Measurements from ENCODE around the gene ALMS1. TPM values are rescaled to one million over a fixed set of nuclear protein-coding genes. Genes with fewer than 3 reads are reported as not detected.

The ALMS1 gene
- total and polyA plus RNA-seq, 2 of the 8 experiments (the other 6 are each of a cell fraction or from before 2014, with no cell fraction given), result 21.8 to 45.6 TPM

GRCh38 chr2:73614997-73615396 is 229.4 kb downstream of the ALMS1 start:
- Histone ChIP-seq H3K79me2 (ENCODE audit: control insufficient read depth in 1 of 2, insufficient read depth in 2 of 2, low read length in 2 of 2) (no peaks in the 10 kb centered on the region), H3K23ac (ENCODE audit: insufficient read length) (no peak overlapping the region), H3K27ac (ENCODE audit: low read depth, low read length) (no peak overlapping the region), H2AFZ (ENCODE audit: low read length) (no peak overlapping the region), H2BK20ac (ENCODE audit: low read length) (no peak overlapping the region), H2BK15ac (ENCODE audit: low read length) (no peak overlapping the region), H2BK5ac (ENCODE audit: low read depth, low read length) (no peak overlapping the region), H2AK5ac (ENCODE audit: low read depth, low read length) (no peak overlapping the region), H3K14ac (ENCODE audit: insufficient read length) (no peak overlapping the region), H4K8ac (ENCODE audit: extremely low read depth, insufficient read depth, low read length) (no peak overlapping the region), H4K20me1 (replicated peaks in 1 of 2; ENCODE audit: control insufficient read depth in 1 of 2, insufficient read depth in 2 of 2, low read length in 2 of 2) (peaks cover 0 to 2% of the 10 kb centered on the region in 2 experiments), H3K36me3 (ENCODE audit: control insufficient read depth in 2 of 4, insufficient read depth in 4 of 4, low read length in 3 of 4) (no peaks in the 10 kb centered on the region; a peak in 1 of 8 replicates), H2BK12ac (ENCODE audit: low read depth, low read length) (no peak overlapping the region), H3K4me2 (ENCODE audit: insufficient read depth in 1 of 2, low read depth in 2 of 2, low read length in 2 of 2) (no peak overlapping the region), H2BK120ac (replicated peaks; ENCODE audit: low read depth, low read length) (no peak overlapping the region), H3K9ac (replicated peaks in 1 of 4; ENCODE audit: extremely low read depth in 1 of 4, low read depth in 3 of 4, low read length in 3 of 4) (no peak overlapping the region), H4K5ac (ENCODE audit: insufficient read length, low read depth, low read length) (no peak overlapping the region), H3K23me2 (ENCODE audit: low read depth, low read length) (no peaks in the 10 kb centered on the region), H3K18ac (ENCODE audit: extremely low read depth, low read length) (no peak overlapping the region), H3K9me3 (ENCODE audit: insufficient read depth in 2 of 2, low read depth in 1 of 2, low read length in 1 of 2) (no peaks in the 10 kb centered on the region), H3K4me3 (ENCODE audit: extremely low read depth in 1 of 4, insufficient read depth in 2 of 4, low read depth in 3 of 4, low read length in 4 of 4) (no peak overlapping the region), H3K56ac (replicated peaks; ENCODE audit: insufficient read length, low read depth, low read length) (no peak overlapping the region), H4K91ac (replicated peaks; ENCODE audit: insufficient read length, low read length) (no peak overlapping the region), H3K4me1 (replicated peaks in 1 of 4; ENCODE audit: control insufficient read depth in 3 of 4, insufficient read depth in 4 of 4, low read length in 3 of 4) (no peaks in the 10 kb centered on the region), H3K79me1 (ENCODE audit: low read depth, low read length) (no peaks in the 10 kb centered on the region), H3K27me3 (replicated peaks in 1 of 4; ENCODE audit: control insufficient read depth in 3 of 4, extremely low read depth in 1 of 4, insufficient read depth in 3 of 4, low read length in 3 of 4) (no peaks in the 10 kb centered on the region), H3K4ac (replicated peaks; ENCODE audit: insufficient read length, low read depth, low read length) (no peak overlapping the region)
- CTCF ChIA-PET (ENCODE audit: partially characterized antibody), result interaction anchor here (1.5 kb wide), 1 partner anchor 16 kb away, joined by 7 read pairs; no protein-coding TSS in a partner anchor
- FAIRE-seq (no peak), DNase-seq (ENCODE audit: low read depth in 1 of 2, low spot score in 2 of 2) (no peak)
- TF ChIP-seq TBP (IDR thresholded peaks at IDR 0.05; ENCODE audit: low read depth, low read length) (no peak), CTBP2 (IDR thresholded peaks at IDR 0.05; ENCODE audit: borderline replicate concordance, insufficient read depth, insufficient read length, low read length) (no peak), CHD1 (IDR thresholded peaks at IDR 0.05; ENCODE audit: low read depth, low read length) (no peak), MAFK (IDR thresholded peaks at IDR 0.05; ENCODE audit: low read depth, low read length) (no peak), E2F6 (IDR thresholded peaks at IDR 0.05) (no peak), KDM1A (IDR thresholded peaks at IDR 0.05; ENCODE audit: borderline replicate concordance, low read length) (no peak)
- POLR2A ChIA-PET (ENCODE audit: partially characterized antibody), result interaction anchor here (1.8 kb wide), 1 partner anchor 14 kb away, joined by 5 read pairs; no protein-coding TSS in a partner anchor
